Upper lobe of left lung (tissue), 4 donors: ENCODE data around the gene MILR1.

ENCODE experiments used
- POLR2A ChIP-seq, 4 donors: fragments of 450-650 bp; IDR thresholded peaks; one replicate each; pipeline ENCODE4 v1.5.1; 2016 to 2017; ENCODE audit warnings: antibody characterized with exemption in 4 of 4, mild to moderate bottlenecking in 2 of 4
- POLR2AphosphoS5 ChIP-seq, 2 donors: sonication (generic); formaldehyde crosslinking; IDR thresholded peaks; one replicate each; pipeline ENCODE4 v1.5.1; 2017; ENCODE audit warnings: antibody characterized with exemption in 2 of 2

- TF ChIP-seq POLR2AphosphoS5 (IDR thresholded peaks at IDR 0.05) (no peak), POLR2A (IDR thresholded peaks at IDR 0.05) (no peak)
These were observed 45.2 kb downstream of the MILR1 start for GRCh38 chr17:64494121-64494520.
